ENCODE data around the gene USP21.

DNA sequence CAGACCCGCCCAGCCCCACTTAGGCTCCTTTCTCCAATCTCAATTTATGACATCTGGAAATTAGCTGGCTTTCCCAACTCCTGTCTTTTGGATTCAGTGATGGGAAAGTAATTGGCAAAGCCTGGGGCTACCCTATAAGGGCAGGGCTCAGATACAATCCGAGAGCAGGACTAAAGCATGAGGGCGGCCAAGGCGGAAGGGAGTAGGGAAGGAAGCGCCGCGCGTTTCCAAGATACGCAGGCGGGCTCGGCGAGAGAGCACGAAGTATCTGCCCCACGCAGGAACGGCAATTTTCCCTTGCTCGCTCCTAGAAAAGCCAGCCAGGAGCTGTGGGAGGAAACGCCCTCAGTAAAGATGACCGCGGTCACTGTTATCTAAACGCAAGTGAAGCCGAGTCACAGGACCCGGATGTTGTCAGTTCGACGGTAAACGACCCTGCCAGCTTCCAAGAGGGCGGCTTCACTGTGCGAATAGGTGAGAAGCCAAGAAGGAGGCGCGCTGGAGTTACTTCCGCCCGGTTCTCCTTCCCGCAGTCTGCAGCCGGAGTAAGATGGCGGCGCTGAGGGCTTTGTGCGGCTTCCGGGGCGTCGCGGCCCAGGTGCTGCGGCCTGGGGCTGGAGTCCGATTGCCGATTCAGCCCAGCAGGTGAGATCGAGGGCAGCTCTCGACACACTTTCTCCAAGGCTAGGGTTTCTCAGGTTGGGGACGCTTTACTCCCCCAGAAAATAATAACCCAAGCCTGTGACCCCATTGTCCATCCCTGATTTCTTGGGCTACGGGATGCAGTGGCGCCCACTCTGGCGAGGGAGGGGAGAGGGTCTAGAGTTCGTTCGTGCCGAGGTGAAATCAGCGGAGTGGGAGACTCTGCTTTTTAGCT is 42.8 kb downstream of the USP21 start, which contains the start of gene NDUFS2:
- TF ChIP-seq POLR2A (IDR thresholded peaks at IDR 0.05; ENCODE audit: low read depth, low read length) (peak; percentile 93), TAF1 (IDR thresholded peaks at IDR 0.05; ENCODE audit: low read depth, low read length) (peak; percentile 98), POU2F2 (IDR thresholded peaks at IDR 0.05; ENCODE audit: low read depth, low read length) (peak; percentile 72), SPI1 (IDR thresholded peaks at IDR 0.05; ENCODE audit: low read depth, low read length) (no peak)

Data from GM12891 (cell line).